Breast epithelium (tissue), 4 donors: ENCODE measurements around the gene RAB14. TPM values are rescaled to one million over a fixed set of nuclear protein-coding genes. Genes with fewer than 3 reads are reported as not detected.
A peak's percentile ranks its signal among the peaks of the same experiment; 100 is the strongest.

Source experiments
- DNase-seq, 2 donors: peaks; one replicate each; pipeline ENCODE4 v3.0.0-alpha.2; 2019; ENCODE audit warnings: low spot score in 2 of 2
- H3K27ac ChIP-seq, 2 donors: fragments of 200-600 bp; sonication (generic) in 1 of 2; one replicate each; pipeline ENCODE4 v1.5.1; 2016 to 2019; ENCODE audit warnings: mild to moderate bottlenecking in 1 of 2
- H3K27me3 ChIP-seq, 2 donors: fragments of 200-600 bp; sonication (generic) in 1 of 2; one replicate each; pipeline versions ENCODE4 v1.5.1 to v1.6.0; 2017 to 2019; ENCODE audit warnings: control low read depth in 1 of 2, mild to moderate bottlenecking in 1 of 2
- H3K36me3 ChIP-seq: fragments of 200-600 bp; one replicate; pipeline ENCODE4 v1.5.1; 2019
- H3K4me1 ChIP-seq, 2 donors: fragments of 200-600 bp; sonication (generic); one replicate each; pipeline ENCODE4 v1.5.1; 2016 to 2019; ENCODE audit warnings: control low read depth in 1 of 2
- H3K4me3 ChIP-seq, 3 donors: fragments of 200-600 bp; sonication (generic); 1 replicate in 2 of 3; 2 replicates in 1 of 3; pipeline ENCODE4 v1.5.1; 2016 to 2019; ENCODE audit warnings: mild to moderate bottlenecking in 3 of 3, moderate library complexity in 2 of 3
- H3K9me3 ChIP-seq, 2 donors: fragments of 200-600 bp; sonication (generic) in 1 of 2; one replicate each; pipeline ENCODE4 v1.5.1; 2016 to 2019; ENCODE audit warnings: control low read depth in 1 of 2
- POLR2A ChIP-seq: fragments of 450-650 bp; IDR thresholded peaks from one replicate; pipeline ENCODE4 v1.6.1; 2016; ENCODE audit warnings: antibody characterized with exemption, mild to moderate bottlenecking, moderate library complexity
- POLR2AphosphoS5 ChIP-seq, 3 donors: sonication (generic); formaldehyde crosslinking; IDR thresholded peaks; one replicate each; pipeline ENCODE4 v1.6.1; 2017; ENCODE audit warnings: antibody characterized with exemption in 3 of 3
- intact Hi-C: fragments of 100-400 bp; cut with DNase I; formaldehyde crosslinking; loops from one replicate; pipeline ENCODE4 v1.15.1; 2023; ENCODE audit warnings: low total_unique reads
- total RNA-seq, 3 donors: library from RNA; depleted of rRNA; stranded (reverse); fragments of >200 nt; gene quantifications; one replicate each; pipeline ENCODE4 v1.1.0, GENCODE V29; 2016
- TF ChIP-seq, protein P1 (sequence below), 3 donors: fragments of 450-650 bp; IDR thresholded peaks; one replicate each; pipeline ENCODE4 v1.5.1; 2016 to 2017; ENCODE audit warnings: antibody characterized with exemption in 3 of 3, mild to moderate bottlenecking in 3 of 3, moderate library complexity in 3 of 3

Gene RAB14
- total RNA-seq, 3 donors from 2014 or later = 36.5 to 53.1 (median 41.3) TPM

DNA sequence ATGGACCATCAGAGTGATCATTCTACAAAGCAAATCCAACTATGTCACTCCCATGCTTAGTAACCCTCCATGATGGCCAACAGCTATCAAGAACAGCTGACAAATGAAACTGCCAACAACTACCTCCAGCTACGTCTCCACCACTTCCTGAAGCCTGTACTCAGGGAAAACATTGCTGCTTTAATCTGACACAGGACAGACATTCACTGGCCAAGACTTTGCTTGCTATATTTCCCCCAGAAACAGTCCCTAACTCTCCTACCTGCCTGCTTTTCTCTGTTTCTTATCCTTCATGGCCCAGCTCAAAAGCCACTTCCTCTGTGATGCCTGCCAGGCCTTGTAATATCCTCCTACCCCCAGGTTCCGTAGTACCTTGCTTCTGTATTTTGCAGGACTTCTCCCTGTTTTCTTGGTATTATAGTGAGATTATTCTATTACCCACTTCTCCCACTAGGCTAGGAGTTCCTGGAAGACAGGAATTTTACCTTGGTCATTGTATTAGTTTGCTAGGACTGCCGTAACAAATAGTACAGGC, 14.7 kb upstream of the RAB14 start:
- no peaks in the 10 kb centered on the region for H3K36me3 ChIP-seq
- H3K27ac ChIP-seq = no peak overlapping the region
- no peak for DNase-seq
- TF ChIP-seq POLR2A = no peak
- TF ChIP-seq POLR2AphosphoS5 (IDR thresholded peaks at IDR 0.05) = no peak
- TF ChIP-seq, protein P1, sequence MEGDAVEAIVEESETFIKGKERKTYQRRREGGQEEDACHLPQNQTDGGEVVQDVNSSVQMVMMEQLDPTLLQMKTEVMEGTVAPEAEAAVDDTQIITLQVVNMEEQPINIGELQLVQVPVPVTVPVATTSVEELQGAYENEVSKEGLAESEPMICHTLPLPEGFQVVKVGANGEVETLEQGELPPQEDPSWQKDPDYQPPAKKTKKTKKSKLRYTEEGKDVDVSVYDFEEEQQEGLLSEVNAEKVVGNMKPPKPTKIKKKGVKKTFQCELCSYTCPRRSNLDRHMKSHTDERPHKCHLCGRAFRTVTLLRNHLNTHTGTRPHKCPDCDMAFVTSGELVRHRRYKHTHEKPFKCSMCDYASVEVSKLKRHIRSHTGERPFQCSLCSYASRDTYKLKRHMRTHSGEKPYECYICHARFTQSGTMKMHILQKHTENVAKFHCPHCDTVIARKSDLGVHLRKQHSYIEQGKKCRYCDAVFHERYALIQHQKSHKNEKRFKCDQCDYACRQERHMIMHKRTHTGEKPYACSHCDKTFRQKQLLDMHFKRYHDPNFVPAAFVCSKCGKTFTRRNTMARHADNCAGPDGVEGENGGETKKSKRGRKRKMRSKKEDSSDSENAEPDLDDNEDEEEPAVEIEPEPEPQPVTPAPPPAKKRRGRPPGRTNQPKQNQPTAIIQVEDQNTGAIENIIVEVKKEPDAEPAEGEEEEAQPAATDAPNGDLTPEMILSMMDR (IDR thresholded peaks at IDR 0.05) = no peak
- no peaks in the 10 kb centered on the region for H3K9me3 ChIP-seq
- no peak overlapping the region for H3K4me3 ChIP-seq
- H3K27me3 ChIP-seq = no peaks in the 10 kb centered on the region
- intact Hi-C loops = loop anchor here (10.0 kb wide), 1 partner anchor 98 kb away; no protein-coding TSS in a partner anchor
- peaks cover 0 to 7% of the 10 kb centered on the region in 2 donors for H3K4me1 ChIP-seq

DNA sequence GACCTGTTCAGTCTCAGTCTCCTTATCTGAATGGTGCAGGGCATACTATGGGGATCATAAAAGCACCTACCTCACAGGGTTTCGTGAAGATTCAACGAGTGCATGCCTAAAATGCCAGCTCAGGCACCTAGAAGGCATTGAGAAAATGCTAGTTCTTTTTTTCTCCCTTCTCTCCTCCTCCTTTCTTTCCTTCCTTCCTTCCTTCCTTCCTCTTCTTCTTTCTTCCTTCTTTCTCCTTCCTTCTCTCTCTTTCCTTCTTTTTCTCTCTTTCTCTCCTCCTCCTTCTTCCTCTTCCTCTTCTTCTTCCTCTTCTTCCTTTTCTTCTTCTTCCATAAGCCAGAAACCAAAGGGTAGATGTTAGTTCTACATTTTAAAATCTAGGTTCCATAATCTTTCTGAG, 12.3 kb upstream of the RAB14 start:
- H3K4me1 ChIP-seq = peaks cover 0 to 7% of the 10 kb centered on the region in 2 donors
- no peak for DNase-seq
- no peaks in the 10 kb centered on the region for H3K27me3 ChIP-seq
- H3K4me3 ChIP-seq = no peak overlapping the region
- intact Hi-C loops = loop anchor here (10.0 kb wide), 1 partner anchor 101 kb away; no protein-coding TSS in a partner anchor
- peak overlapping the region in 1 of 2 donors; percentile 79 for H3K27ac ChIP-seq
- H3K36me3 ChIP-seq = no peaks in the 10 kb centered on the region
- TF ChIP-seq POLR2AphosphoS5 (IDR thresholded peaks at IDR 0.05) (no peak), POLR2A (no peak)
- TF ChIP-seq, protein P1 (IDR thresholded peaks at IDR 0.05) = no peak
- no peaks in the 10 kb centered on the region for H3K9me3 ChIP-seq

DNA sequence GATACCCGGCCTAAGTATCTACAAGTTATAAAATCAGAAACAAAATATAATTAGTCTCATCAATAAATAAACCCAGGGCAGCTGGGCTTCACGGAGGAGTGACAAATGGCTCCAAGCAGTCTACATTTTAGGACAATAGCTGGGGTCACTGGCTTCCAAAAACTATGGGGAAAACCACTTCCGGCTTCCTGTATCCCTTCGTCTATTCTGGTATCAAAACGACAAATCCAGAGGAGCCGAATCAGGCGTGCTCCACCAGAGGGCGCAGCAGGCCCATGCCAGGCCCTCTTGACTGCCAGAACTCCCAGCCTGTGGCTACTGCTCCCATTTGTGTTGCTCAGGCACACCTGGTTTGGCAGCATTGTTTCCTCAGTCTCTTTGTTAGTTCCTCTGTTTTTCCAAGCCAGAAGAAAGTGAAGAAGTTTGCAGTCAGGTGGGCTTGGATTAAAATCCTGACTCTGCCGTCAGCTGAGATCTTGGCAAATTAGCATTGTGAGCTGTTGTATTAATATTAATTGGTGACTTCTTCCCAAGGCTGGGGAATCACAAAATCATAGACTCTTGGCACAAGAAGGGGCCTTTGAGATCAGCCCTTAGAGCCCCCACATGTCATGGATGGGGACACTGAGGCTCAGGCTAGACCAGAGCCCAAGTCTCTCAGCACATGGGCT, 11.6 kb upstream of the RAB14 start:
- intact Hi-C loops = loop anchor here (10.0 kb wide), 1 partner anchor 102 kb away; no protein-coding TSS in a partner anchor
- H3K36me3 ChIP-seq = no peaks in the 10 kb centered on the region
- no peaks in the 10 kb centered on the region for H3K9me3 ChIP-seq
- peak; percentile 92 to 94 for DNase-seq
- peaks cover 0 to 7% of the 10 kb centered on the region in 2 donors for H3K4me1 ChIP-seq
- no peaks in the 10 kb centered on the region for H3K27me3 ChIP-seq
- H3K4me3 ChIP-seq = no peak overlapping the region
- TF ChIP-seq, protein P1 (IDR thresholded peaks at IDR 0.05) = peak; percentile 97 to 98 (median 98)
- TF ChIP-seq POLR2A (no peak), POLR2AphosphoS5 (IDR thresholded peaks at IDR 0.05) (peak; percentile 77 to 91 (median 81))
- peak overlapping the region; percentile 66 to 79 for H3K27ac ChIP-seq

DNA sequence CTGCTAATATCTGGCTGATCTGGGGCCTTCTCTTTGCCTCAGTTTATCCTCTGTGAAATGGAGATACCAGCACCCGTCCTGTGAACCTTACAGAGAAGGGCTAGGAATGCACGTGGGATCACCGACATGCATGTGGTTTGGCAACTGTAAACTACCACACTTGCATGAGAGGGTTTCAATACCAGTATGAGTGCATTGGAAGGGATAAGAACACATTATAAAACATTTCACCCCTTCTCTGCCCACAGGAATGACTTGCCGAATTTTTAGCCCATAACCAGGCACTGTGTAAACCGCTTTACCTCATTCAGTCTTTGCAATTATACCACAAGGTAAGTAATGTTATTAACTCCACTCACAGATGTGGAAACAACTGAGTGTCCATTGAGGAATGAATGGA, 8.9 kb upstream of the RAB14 start:
- H3K36me3 ChIP-seq = no peaks in the 10 kb centered on the region
- intact Hi-C loops = loop anchor here (10.0 kb wide), 1 partner anchor 104 kb away; no protein-coding TSS in a partner anchor
- no peaks in the 10 kb centered on the region for H3K9me3 ChIP-seq
- H3K27ac ChIP-seq = no peak overlapping the region
- H3K27me3 ChIP-seq = no peaks in the 10 kb centered on the region
- peaks cover 0 to 7% of the 10 kb centered on the region in 2 donors for H3K4me1 ChIP-seq
- H3K4me3 ChIP-seq = no peak overlapping the region
- no peak for DNase-seq
- TF ChIP-seq POLR2AphosphoS5 (IDR thresholded peaks at IDR 0.05) = no peak
- no peak for TF ChIP-seq POLR2A
- TF ChIP-seq, protein P1 (IDR thresholded peaks at IDR 0.05) = no peak

DNA sequence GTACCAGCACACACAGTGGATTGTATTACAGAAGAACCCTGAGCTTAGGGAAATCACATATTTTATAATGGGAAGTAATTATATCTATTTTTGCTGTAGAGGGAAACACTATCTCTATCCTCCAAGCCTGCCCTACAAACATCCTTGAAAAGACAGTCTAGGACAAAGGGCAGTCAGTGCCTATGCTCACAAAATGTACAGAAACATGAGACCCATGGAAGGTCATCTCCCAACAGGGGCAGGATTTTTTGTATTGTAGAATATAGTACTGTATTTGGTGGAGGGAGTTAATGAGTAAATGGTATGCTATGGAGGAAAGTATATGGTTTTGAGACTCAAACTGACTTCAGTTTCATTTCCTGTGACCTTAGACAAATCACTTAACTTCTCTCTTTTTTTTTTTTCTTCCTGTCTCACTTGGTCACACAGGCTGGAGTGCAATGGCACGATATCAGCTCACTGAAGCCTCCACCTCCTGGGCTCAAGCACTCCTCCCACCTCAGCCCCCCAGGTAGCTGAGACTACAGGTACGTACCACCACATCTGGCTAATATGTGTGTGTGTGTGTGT, 5.8 kb upstream of the RAB14 start:
- intact Hi-C loops = loop anchor here (10.0 kb wide), 1 partner anchor 197 kb away; no protein-coding TSS in a partner anchor

More for the DNA sequence above, 5.8 kb upstream of the RAB14 start:
- Histone ChIP-seq H3K36me3 (no peaks in the 10 kb centered on the region), H3K27me3 (no peaks in the 10 kb centered on the region), H3K9me3 (no peaks in the 10 kb centered on the region), H3K27ac (no peak overlapping the region), H3K4me1 (no peaks in the 10 kb centered on the region), H3K4me3 (no peak overlapping the region)
- TF ChIP-seq POLR2A (no peak), POLR2AphosphoS5 (IDR thresholded peaks at IDR 0.05) (no peak)
- DNase-seq = no peak
